GM23338 (cell line): ENCODE measurements around the gene ASPHD2. TPM values are rescaled to one million over a fixed set of nuclear protein-coding genes. Genes with fewer than 3 reads are reported as not detected.

Experiments used
- ATAC-seq: fragments of 200-7000 bp; cut with Tn5 transposase; 3 replicates; pipeline ENCODE4 v1.9.1; 2020
- DNase-seq: peaks from one replicate; pipeline ENCODE4 v3.0.0-alpha.2; 2015; ENCODE audit warnings: low spot score
- H2AFZ ChIP-seq: fragments of 200-600 bp; sonication (generic); 2 replicates; pipeline ENCODE4 v1.8.0; 2016; ENCODE audit warnings: antibody characterized with exemption, mild to moderate bottlenecking, moderate library complexity
- H3F3A ChIP-seq: fragments of 200-600 bp; sonication (generic); replicated peaks from 2 replicates; pipeline ENCODE4 v1.8.0; 2017; ENCODE audit warnings: antibody characterized with exemption, mixed run types, low read depth
- H3K27ac ChIP-seq: fragments of 200-600 bp; sonication (generic); 2 replicates; pipeline ENCODE4 v1.6.1; 2016; ENCODE audit warnings: low read depth
- H3K27me3 ChIP-seq: fragments of 200-600 bp; sonication (generic); 2 replicates; pipeline ENCODE4 v1.8.0; 2016; ENCODE audit warnings: mild to moderate bottlenecking, mixed run types, moderate library complexity; ENCODE audit not compliant: insufficient read depth
- H3K36me3 ChIP-seq: fragments of 200-600 bp; sonication (generic); 2 replicates; pipeline ENCODE4 v1.8.0; 2016; ENCODE audit warnings: mild to moderate bottlenecking; ENCODE audit not compliant: insufficient read depth
- H3K4me1 ChIP-seq: fragments of 200-600 bp; sonication (generic); 2 replicates; pipeline ENCODE4 v1.8.0; 2016; ENCODE audit warnings: mild to moderate bottlenecking, moderate library complexity; ENCODE audit not compliant: insufficient read depth
- H3K4me2 ChIP-seq: fragments of 200-600 bp; sonication (generic); 2 replicates; pipeline ENCODE4 v1.7.1; 2017; ENCODE audit warnings: mixed run types
- H3K4me3 ChIP-seq: fragments of 200-600 bp; sonication (generic); 2 replicates; pipeline ENCODE4 v1.6.1; 2016; ENCODE audit warnings: mixed run types
- H3K79me2 ChIP-seq: fragments of 200-600 bp; sonication (generic); replicated peaks from 2 replicates; pipeline ENCODE4 v1.8.0; 2017; ENCODE audit warnings: mild to moderate bottlenecking; ENCODE audit not compliant: insufficient read depth
- H3K9me2 ChIP-seq: fragments of 200-600 bp; sonication (generic); 2 replicates; pipeline ENCODE4 v1.8.0; 2017; ENCODE audit not compliant: insufficient read depth
- H4K20me1 ChIP-seq: fragments of 200-600 bp; sonication (generic); replicated peaks from 2 replicates; pipeline ENCODE4 v1.8.0; 2017; ENCODE audit warnings: mild to moderate bottlenecking; ENCODE audit not compliant: insufficient read depth
- H3K27ac Mint-ChIP-seq: 2 replicates; pipeline ENCODE4 v1.8.0; 2020; ENCODE audit warnings: inconsistent platforms, mild to moderate bottlenecking, moderate library complexity, mixed read lengths
- H3K27me3 Mint-ChIP-seq: 3 replicates; pipeline ENCODE4 v1.8.0; 2022; ENCODE audit warnings: low read depth, mild to moderate bottlenecking, moderate library complexity, mixed read lengths, inconsistent platforms; ENCODE audit not compliant: insufficient read depth, poor library complexity
- H3K36me3 Mint-ChIP-seq: 3 replicates; pipeline ENCODE4 v1.8.0; 2021; ENCODE audit warnings: low read depth, mild to moderate bottlenecking, inconsistent platforms, moderate library complexity, mixed read lengths
- H3K4me1 Mint-ChIP-seq: 3 replicates; pipeline ENCODE4 v1.8.0; 2020; ENCODE audit warnings: mild to moderate bottlenecking, inconsistent platforms, mixed read lengths
- H3K4me3 Mint-ChIP-seq: 3 replicates; pipeline ENCODE4 v1.8.0; 2021; ENCODE audit warnings: moderate library complexity, mild to moderate bottlenecking, inconsistent platforms, mixed read lengths
- H3K9me3 Mint-ChIP-seq: 3 replicates; pipeline ENCODE4 v1.8.0; 2020; ENCODE audit warnings: moderate library complexity, mild to moderate bottlenecking, inconsistent platforms, mixed read lengths
- CREB1 ChIP-seq: fragments of 250-450 bp; sonication (Bioruptor Pico); IDR thresholded peaks from 2 replicates; pipeline ENCODE4 v1.5.0; 2020; ENCODE audit warnings: low read depth, mild to moderate bottlenecking, moderate library complexity
- EZH2 ChIP-seq: fragments of 200-600 bp; sonication (generic); IDR thresholded peaks from one replicate; pipeline ENCODE4 v1.8.0; 2017; ENCODE audit warnings: antibody characterized with exemption, mild to moderate bottlenecking, low read depth; ENCODE audit not compliant: unreplicated experiment
- EZH2phosphoT487 ChIP-seq: fragments of 200-600 bp; sonication (generic); IDR thresholded peaks from one replicate; pipeline ENCODE4 v1.8.1; 2018; ENCODE audit warnings: antibody characterized with exemption; ENCODE audit not compliant: unreplicated experiment
- JUNB ChIP-seq: IDR thresholded peaks from one replicate; pipeline ENCODE4 v1.6.1; 2016; ENCODE audit warnings: antibody characterized with exemption; ENCODE audit not compliant: unreplicated experiment
- NANOG ChIP-seq: IDR thresholded peaks from 2 replicates; pipeline ENCODE4 v1.6.1; 2016; ENCODE audit warnings: antibody characterized with exemption, borderline replicate concordance
- POLR2AphosphoS5 ChIP-seq: IDR thresholded peaks from 2 replicates; pipeline ENCODE4 v1.6.1; 2016; ENCODE audit warnings: antibody characterized with exemption, low read depth
- STAT1 ChIP-seq: IDR thresholded peaks from one replicate; pipeline ENCODE4 v1.6.1; 2016; ENCODE audit warnings: antibody characterized with exemption; ENCODE audit not compliant: unreplicated experiment
- ZNF114 ChIP-seq: fragments of 250-450 bp; sonication (Bioruptor Pico); IDR thresholded peaks from 2 replicates; pipeline ENCODE4 v1.5.0; 2020; ENCODE audit warnings: mild to moderate bottlenecking, moderate library complexity
- ZNF331 ChIP-seq: fragments of 250-450 bp; sonication (Bioruptor Pico); IDR thresholded peaks from 2 replicates; pipeline ENCODE4 v1.5.0; 2020; ENCODE audit warnings: low read depth, mild to moderate bottlenecking, moderate library complexity
- polyA plus RNA-seq: library from polyadenylated mRNA; unstranded; fragments of >200 nt; fragmentation: Nextera tagmentation; extraction: Ambion mirVana; gene quantifications from 2 replicates; pipeline ENCODE4 v1.2.1, GENCODE V29; 2016
- total RNA-seq: library from RNA; depleted of rRNA; stranded (reverse); fragments of >200 nt; shearing (Covaris generic); gene quantifications from 2 replicates; pipeline ENCODE4 v1.2.3, GENCODE V29; 2014
- TF ChIP-seq, protein P1 (sequence below): IDR thresholded peaks from one replicate; pipeline ENCODE4 v1.6.1; 2018; ENCODE audit warnings: antibody characterized with exemption; ENCODE audit not compliant: unreplicated experiment
- TF ChIP-seq, protein P2 (sequence below): fragments of 250-450 bp; sonication (Bioruptor Pico); IDR thresholded peaks from 2 replicates; pipeline ENCODE4 v1.5.0; 2020; ENCODE audit warnings: mild to moderate bottlenecking, moderate library complexity
- TF ChIP-seq, protein P3 (sequence below), 2 experiments: fragments of 200-600 bp in 1 of 2; sonication (generic) in 1 of 2; conservative IDR thresholded peaks; 2 replicates each; pipeline versions ENCODE4 v1.5.1 to v1.6.1; 2016 to 2017; ENCODE audit warnings: antibody characterized with exemption in 2 of 2, low read depth in 2 of 2, mild to moderate bottlenecking in 2 of 2, moderate library complexity in 1 of 2
- TF ChIP-seq, protein P4 (sequence below): IDR thresholded peaks from 2 replicates; pipeline ENCODE4 v1.6.1; 2016; ENCODE audit warnings: antibody characterized with exemption

ASPHD2 gene
- total and polyA plus RNA-seq, 2 experiments from 2014 or later, result 6.0 to 9.3 TPM

DNA sequence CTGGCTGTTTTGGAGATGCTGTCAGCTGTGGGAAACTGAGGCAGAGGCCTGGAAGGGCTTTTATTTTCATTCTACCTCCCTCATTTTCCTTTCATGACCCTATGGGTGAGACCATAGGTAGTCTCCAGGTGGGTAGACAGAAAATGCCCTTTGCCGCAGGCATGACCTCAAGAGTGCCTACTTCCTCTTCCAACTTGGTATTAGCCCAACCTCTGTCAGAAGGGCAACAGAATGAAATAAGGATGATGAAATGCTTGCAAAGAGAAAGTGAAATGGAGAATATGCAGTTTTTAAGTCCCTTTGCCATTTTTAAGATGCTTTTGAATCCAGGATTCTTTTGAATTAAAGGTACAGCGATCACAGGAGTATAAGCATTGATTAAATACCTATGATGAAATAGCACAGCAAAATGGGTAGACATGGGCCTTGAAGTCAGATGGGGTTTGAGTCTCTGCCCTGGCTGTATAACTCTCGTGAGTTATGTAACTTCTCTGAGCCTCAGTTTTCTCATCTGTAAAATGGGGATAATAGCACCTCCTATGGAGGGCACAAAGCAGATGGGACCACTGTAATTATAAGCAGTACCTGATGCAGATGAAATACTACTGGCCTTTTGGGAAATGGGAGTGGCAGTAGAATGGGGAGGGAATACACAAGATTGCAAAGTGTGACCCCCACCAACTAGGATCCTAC, 3.7 kb downstream of the ASPHD2 start:
- H3K9me3 Mint-ChIP-seq, result no peaks in the 10 kb centered on the region
- no peak overlapping the region for H3K4me3 Mint-ChIP-seq
- Histone ChIP-seq H2AFZ (no peak overlapping the region), H4K20me1 (peaks cover 4% of the 10 kb centered on the region), H3K9me2 (no peaks in the 10 kb centered on the region), H3K4me1 (peaks cover 12% of the 10 kb centered on the region; the same call in 1 of the 2 replicates), H3K36me3 (no peaks in the 10 kb centered on the region), H3K27ac (no peak overlapping the region), H3K79me2 (peaks cover 6% of the 10 kb centered on the region), H3F3A (peaks cover 8% of the 10 kb centered on the region), H3K4me3 (no peak overlapping the region), H3K4me2 (no peak overlapping the region), H3K27me3 (peaks cover 17% of the 10 kb centered on the region)
- peaks cover 8% of the 10 kb centered on the region; the same call in 2 of the 3 replicates for H3K36me3 Mint-ChIP-seq
- ATAC-seq, result no peak
- H3K27me3 Mint-ChIP-seq, result peaks cover 20% of the 10 kb centered on the region
- DNase-seq, result no peak
- peaks cover 17% of the 10 kb centered on the region for H3K4me1 Mint-ChIP-seq
- TF ChIP-seq, protein P1, sequence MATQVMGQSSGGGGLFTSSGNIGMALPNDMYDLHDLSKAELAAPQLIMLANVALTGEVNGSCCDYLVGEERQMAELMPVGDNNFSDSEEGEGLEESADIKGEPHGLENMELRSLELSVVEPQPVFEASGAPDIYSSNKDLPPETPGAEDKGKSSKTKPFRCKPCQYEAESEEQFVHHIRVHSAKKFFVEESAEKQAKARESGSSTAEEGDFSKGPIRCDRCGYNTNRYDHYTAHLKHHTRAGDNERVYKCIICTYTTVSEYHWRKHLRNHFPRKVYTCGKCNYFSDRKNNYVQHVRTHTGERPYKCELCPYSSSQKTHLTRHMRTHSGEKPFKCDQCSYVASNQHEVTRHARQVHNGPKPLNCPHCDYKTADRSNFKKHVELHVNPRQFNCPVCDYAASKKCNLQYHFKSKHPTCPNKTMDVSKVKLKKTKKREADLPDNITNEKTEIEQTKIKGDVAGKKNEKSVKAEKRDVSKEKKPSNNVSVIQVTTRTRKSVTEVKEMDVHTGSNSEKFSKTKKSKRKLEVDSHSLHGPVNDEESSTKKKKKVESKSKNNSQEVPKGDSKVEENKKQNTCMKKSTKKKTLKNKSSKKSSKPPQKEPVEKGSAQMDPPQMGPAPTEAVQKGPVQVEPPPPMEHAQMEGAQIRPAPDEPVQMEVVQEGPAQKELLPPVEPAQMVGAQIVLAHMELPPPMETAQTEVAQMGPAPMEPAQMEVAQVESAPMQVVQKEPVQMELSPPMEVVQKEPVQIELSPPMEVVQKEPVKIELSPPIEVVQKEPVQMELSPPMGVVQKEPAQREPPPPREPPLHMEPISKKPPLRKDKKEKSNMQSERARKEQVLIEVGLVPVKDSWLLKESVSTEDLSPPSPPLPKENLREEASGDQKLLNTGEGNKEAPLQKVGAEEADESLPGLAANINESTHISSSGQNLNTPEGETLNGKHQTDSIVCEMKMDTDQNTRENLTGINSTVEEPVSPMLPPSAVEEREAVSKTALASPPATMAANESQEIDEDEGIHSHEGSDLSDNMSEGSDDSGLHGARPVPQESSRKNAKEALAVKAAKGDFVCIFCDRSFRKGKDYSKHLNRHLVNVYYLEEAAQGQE, result no peak
- TF ChIP-seq STAT1 (no peak), CREB1 (CRISPR knock-in tag) (no peak), JUNB (no peak), POLR2AphosphoS5 (no peak), EZH2 (no peak), ZNF114 (CRISPR knock-in tag) (no peak), EZH2phosphoT487 (no peak), NANOG (no peak), ZNF331 (CRISPR knock-in tag) (no peak)
- TF ChIP-seq, protein P2, sequence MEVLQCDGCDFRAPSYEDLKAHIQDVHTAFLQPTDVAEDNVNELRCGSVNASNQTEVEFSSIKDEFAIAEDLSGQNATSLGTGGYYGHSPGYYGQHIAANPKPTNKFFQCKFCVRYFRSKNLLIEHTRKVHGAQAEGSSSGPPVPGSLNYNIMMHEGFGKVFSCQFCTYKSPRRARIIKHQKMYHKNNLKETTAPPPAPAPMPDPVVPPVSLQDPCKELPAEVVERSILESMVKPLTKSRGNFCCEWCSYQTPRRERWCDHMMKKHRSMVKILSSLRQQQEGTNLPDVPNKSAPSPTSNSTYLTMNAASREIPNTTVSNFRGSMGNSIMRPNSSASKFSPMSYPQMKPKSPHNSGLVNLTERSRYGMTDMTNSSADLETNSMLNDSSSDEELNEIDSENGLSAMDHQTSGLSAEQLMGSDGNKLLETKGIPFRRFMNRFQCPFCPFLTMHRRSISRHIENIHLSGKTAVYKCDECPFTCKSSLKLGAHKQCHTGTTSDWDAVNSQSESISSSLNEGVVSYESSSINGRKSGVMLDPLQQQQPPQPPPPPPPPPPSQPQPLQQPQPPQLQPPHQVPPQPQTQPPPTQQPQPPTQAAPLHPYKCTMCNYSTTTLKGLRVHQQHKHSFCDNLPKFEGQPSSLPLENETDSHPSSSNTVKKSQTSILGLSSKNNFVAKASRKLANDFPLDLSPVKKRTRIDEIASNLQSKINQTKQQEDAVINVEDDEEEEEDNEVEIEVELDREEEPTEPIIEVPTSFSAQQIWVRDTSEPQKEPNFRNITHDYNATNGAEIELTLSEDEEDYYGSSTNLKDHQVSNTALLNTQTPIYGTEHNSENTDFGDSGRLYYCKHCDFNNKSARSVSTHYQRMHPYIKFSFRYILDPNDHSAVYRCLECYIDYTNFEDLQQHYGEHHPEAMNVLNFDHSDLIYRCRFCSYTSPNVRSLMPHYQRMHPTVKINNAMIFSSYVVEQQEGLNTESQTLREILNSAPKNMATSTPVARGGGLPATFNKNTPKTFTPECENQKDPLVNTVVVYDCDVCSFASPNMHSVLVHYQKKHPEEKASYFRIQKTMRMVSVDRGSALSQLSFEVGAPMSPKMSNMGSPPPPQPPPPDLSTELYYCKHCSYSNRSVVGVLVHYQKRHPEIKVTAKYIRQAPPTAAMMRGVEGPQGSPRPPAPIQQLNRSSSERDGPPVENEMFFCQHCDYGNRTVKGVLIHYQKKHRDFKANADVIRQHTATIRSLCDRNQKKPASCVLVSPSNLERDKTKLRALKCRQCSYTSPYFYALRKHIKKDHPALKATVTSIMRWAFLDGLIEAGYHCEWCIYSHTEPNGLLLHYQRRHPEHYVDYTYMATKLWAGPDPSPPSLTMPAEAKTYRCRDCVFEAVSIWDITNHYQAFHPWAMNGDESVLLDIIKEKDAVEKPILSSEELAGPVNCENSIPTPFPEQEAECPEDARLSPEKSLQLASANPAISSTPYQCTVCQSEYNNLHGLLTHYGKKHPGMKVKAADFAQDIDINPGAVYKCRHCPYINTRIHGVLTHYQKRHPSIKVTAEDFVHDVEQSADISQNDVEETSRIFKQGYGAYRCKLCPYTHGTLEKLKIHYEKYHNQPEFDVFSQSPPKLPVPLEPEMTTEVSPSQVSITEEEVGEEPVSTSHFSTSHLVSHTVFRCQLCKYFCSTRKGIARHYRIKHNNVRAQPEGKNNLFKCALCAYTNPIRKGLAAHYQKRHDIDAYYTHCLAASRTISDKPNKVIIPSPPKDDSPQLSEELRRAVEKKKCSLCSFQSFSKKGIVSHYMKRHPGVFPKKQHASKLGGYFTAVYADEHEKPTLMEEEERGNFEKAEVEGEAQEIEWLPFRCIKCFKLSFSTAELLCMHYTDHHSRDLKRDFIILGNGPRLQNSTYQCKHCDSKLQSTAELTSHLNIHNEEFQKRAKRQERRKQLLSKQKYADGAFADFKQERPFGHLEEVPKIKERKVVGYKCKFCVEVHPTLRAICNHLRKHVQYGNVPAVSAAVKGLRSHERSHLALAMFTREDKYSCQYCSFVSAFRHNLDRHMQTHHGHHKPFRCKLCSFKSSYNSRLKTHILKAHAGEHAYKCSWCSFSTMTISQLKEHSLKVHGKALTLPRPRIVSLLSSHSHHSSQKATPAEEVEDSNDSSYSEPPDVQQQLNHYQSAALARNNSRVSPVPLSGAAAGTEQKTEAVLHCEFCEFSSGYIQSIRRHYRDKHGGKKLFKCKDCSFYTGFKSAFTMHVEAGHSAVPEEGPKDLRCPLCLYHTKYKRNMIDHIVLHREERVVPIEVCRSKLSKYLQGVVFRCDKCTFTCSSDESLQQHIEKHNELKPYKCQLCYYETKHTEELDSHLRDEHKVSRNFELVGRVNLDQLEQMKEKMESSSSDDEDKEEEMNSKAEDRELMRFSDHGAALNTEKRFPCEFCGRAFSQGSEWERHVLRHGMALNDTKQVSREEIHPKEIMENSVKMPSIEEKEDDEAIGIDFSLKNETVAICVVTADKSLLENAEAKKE (CRISPR knock-in tag), result no peak
- TF ChIP-seq, protein P3, sequence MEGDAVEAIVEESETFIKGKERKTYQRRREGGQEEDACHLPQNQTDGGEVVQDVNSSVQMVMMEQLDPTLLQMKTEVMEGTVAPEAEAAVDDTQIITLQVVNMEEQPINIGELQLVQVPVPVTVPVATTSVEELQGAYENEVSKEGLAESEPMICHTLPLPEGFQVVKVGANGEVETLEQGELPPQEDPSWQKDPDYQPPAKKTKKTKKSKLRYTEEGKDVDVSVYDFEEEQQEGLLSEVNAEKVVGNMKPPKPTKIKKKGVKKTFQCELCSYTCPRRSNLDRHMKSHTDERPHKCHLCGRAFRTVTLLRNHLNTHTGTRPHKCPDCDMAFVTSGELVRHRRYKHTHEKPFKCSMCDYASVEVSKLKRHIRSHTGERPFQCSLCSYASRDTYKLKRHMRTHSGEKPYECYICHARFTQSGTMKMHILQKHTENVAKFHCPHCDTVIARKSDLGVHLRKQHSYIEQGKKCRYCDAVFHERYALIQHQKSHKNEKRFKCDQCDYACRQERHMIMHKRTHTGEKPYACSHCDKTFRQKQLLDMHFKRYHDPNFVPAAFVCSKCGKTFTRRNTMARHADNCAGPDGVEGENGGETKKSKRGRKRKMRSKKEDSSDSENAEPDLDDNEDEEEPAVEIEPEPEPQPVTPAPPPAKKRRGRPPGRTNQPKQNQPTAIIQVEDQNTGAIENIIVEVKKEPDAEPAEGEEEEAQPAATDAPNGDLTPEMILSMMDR (conservative IDR thresholded peaks at IDR 0.05; ENCODE audit: low read depth in 2 of 2), result no peak
- TF ChIP-seq, protein P4, sequence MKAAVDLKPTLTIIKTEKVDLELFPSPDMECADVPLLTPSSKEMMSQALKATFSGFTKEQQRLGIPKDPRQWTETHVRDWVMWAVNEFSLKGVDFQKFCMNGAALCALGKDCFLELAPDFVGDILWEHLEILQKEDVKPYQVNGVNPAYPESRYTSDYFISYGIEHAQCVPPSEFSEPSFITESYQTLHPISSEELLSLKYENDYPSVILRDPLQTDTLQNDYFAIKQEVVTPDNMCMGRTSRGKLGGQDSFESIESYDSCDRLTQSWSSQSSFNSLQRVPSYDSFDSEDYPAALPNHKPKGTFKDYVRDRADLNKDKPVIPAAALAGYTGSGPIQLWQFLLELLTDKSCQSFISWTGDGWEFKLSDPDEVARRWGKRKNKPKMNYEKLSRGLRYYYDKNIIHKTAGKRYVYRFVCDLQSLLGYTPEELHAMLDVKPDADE, result no peak
- H3K27ac Mint-ChIP-seq, result no peak overlapping the region
